Chondrocyte (in vitro differentiated cells): ENCODE measurements around the gene MED16. TPM values are rescaled to one million over a fixed set of nuclear protein-coding genes. Genes with fewer than 3 reads are reported as not detected.

ENCODE experiments used
- DNase-seq: peaks from one replicate; pipeline ENCODE4 v3.0.0; 2021; ENCODE audit warnings: mixed read lengths, low spot score
- H3K27ac Mint-ChIP-seq: one replicate; pipeline ENCODE4 v1.8.0; 2021; ENCODE audit warnings: mild to moderate bottlenecking, moderate library complexity, mixed read lengths; ENCODE audit not compliant: unreplicated experiment
- H3K27me3 Mint-ChIP-seq: 2 replicates; pipeline ENCODE4 v1.8.0; 2021; ENCODE audit warnings: low read depth, mixed read lengths
- H3K36me3 Mint-ChIP-seq: 2 replicates; pipeline ENCODE4 v1.8.0; 2021; ENCODE audit warnings: low read depth, mixed read lengths
- H3K4me1 Mint-ChIP-seq: 2 replicates; pipeline ENCODE4 v1.8.0; 2021; ENCODE audit warnings: low read depth, mild to moderate bottlenecking, mixed read lengths
- H3K4me3 Mint-ChIP-seq: one replicate; pipeline ENCODE4 v1.8.0; 2021; ENCODE audit warnings: mild to moderate bottlenecking, moderate library complexity, mixed read lengths; ENCODE audit not compliant: unreplicated experiment
- H3K9me3 Mint-ChIP-seq: 2 replicates; pipeline ENCODE4 v1.8.0; 2021; ENCODE audit warnings: low read depth, mixed read lengths
- CTCF ChIP-seq: fragments of 200-600 bp; sonication (generic); IDR thresholded peaks from 2 replicates; pipeline ENCODE4 v1.5.0; 2021; ENCODE audit warnings: antibody characterized with exemption, mild to moderate bottlenecking, moderate library complexity
- total RNA-seq: library from RNA; stranded (reverse); gene quantifications from 3 replicates; pipeline ENCODE4 v1.2.1, GENCODE V29; 2021

MED16 gene
- total RNA-seq, 1 donor from 2014 or later: 47.0 TPM

- no peaks in the 10 kb centered on the region for H3K36me3 Mint-ChIP-seq
Measured at GRCh38 chr19:934865-935479, 42.0 kb upstream of the MED16 start.

DNA sequence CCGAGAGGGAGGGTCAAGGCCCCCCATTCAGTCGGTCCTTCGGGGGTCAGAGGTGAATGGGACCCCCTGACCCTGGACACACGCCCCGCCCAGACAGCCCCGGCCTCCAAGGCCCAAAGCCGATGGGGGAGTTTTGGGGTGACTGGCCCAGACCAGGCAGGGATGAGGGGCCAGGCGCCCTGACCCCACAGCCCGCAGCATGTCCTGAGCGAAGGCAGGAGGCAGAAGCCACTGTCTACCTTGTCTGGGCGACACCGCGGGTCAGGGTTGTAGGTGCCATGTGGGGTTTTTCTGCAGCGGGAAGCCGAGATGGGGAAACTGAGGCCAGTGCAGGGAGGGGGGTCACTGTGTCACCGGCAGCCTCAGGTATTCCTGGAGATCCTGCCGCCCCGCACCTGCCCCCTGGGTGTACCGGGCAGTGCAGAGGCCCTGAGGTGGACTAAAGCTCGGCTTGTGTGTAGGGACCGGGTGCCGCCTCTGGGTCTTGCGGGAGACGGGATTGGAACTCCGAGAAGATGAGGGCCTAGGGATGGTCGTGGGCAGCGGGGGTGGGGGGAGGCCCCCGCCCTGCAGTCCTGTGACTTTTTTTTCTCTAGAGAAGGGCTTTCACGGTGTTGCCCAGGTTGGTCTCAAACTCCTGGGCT is 41.3 kb upstream of the MED16 start:
- Mint-ChIP-seq H3K36me3 (no peaks in the 10 kb centered on the region), H3K4me1 (peaks cover 31% of the 10 kb centered on the region), H3K27me3 (no peaks in the 10 kb centered on the region), H3K9me3 (no peaks in the 10 kb centered on the region), H3K4me3 (no peak overlapping the region), H3K27ac (peak overlapping the region; percentile 5)
- TF ChIP-seq CTCF: no peak
- DNase-seq: no peak

More at GRCh38 chr19:934865-935479, 42.0 kb upstream of the MED16 start:
- no peak for DNase-seq
- H3K27me3 Mint-ChIP-seq: no peaks in the 10 kb centered on the region
- no peak overlapping the region for H3K4me3 Mint-ChIP-seq
- H3K27ac Mint-ChIP-seq: peak overlapping the region; percentile 5
- no peaks in the 10 kb centered on the region for H3K9me3 Mint-ChIP-seq
- H3K4me1 Mint-ChIP-seq: peaks cover 32% of the 10 kb centered on the region
- peak; percentile 11 for TF ChIP-seq CTCF

DNA sequence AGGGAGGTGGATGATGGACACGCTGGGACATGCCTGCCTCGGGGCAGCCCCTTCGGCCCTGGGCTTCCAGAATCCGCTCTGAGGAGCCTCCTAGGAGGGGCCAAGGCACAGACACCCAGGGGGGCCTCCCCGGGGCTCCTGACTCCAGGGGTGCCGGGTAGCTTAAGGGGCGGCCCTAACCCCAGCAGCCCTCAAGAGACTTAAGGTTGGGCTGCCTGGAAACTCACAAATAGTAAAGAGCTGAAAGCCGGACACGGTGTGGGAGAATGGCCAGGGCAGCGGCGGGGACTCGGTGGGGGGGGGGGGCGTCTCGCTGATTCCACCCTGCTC is 40.5 kb upstream of the MED16 start:
- Mint-ChIP-seq H3K27me3 (no peaks in the 10 kb centered on the region), H3K36me3 (no peaks in the 10 kb centered on the region), H3K4me1 (peaks cover 31% of the 10 kb centered on the region), H3K9me3 (no peaks in the 10 kb centered on the region), H3K4me3 (no peak overlapping the region), H3K27ac (no peak overlapping the region)
- TF ChIP-seq CTCF: no peak
- DNase-seq: no peak

- TF ChIP-seq CTCF: no peak
- no peaks in the 10 kb centered on the region for H3K36me3 Mint-ChIP-seq
- no peak for DNase-seq
- no peaks in the 10 kb centered on the region for H3K9me3 Mint-ChIP-seq
- peak overlapping the region; percentile 52 for H3K4me3 Mint-ChIP-seq
- H3K4me1 Mint-ChIP-seq: peaks cover 31% of the 10 kb centered on the region
- H3K27ac Mint-ChIP-seq: peak overlapping the region; percentile 47
- H3K27me3 Mint-ChIP-seq: no peaks in the 10 kb centered on the region
Measured at GRCh38 chr19:932648-933552, 39.9 kb upstream of the MED16 start.

DNA sequence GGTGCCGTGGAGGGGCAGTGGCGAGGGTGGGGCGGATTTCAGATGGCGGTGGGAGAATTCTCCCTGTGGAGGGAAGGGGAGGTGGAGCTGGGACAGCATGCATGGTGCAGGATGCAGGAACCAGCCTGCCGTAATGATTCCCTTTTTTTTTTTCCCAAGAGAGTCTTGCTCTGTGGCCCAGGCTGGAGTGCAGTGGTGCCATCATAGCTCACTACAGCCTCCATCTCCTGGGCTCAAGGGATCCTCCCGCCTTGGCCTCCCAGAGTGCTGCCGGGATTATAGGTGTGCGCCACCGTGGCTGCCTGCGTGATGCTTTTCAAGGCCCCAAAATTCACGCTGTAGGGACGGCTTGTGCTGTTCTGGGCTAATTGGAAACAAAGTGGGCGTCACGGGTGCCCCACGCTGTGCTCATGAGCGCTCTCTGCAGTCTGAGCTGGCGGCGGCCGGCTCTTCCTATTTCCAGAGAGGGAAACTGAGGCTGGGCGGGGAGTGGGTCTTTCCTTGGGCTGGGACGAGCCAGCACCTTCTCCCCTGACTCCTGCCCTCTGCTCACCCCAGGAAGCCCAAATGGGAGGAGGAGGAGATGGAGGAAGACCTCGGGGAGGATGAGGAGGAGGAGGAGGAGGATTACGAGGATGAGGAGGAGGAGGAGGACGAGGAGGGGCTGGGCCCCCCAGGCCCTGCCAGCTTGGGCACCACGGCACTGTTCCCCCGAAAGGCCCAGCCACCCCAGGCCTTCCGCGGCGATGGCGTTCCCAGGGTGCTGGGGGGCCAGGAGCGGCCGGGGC is 39.1 kb upstream of the MED16 start:
- Mint-ChIP-seq H3K9me3 (no peaks in the 10 kb centered on the region), H3K4me3 (no peak overlapping the region), H3K36me3 (no peaks in the 10 kb centered on the region), H3K27me3 (no peaks in the 10 kb centered on the region), H3K4me1 (peaks cover 31% of the 10 kb centered on the region), H3K27ac (no peak overlapping the region)
- no peak for DNase-seq
- TF ChIP-seq CTCF: no peak
